BJ (cell line): ENCODE measurements around the gene SRGAP2C. TPM values are rescaled to one million over a fixed set of nuclear protein-coding genes. Genes with fewer than 3 reads are reported as not detected.
"Not testable (repeated sequence)": the region's sequence is repeated elsewhere in the genome, so short reads cannot be mapped to it uniquely, and the experiment has no call there.

Experiments
- CTCF ChIA-PET: fragments of 350-600 bp; formaldehyde crosslinking; extraction: SDS; loops from one replicate; lab custom pipeline; 2021; ENCODE audit warnings: antibody characterized with exemption, inconsistent platforms; lab: Yijun Ruan, JAX
- POLR2A ChIA-PET: fragments of 300-600 bp; sonication (Branson Sonifier 250); formaldehyde crosslinking; extraction: SDS; loops from one replicate; lab custom pipeline; 2021; ENCODE audit warnings: antibody characterized with exemption; lab: Charles Lee
- DNase-seq: peaks from one replicate; pipeline ENCODE4 v3.0.0-alpha.2; 2011; ENCODE audit warnings: low read depth
- H3K27me3 ChIP-seq: 2 replicates; pipeline ENCODE4 v1.6.0; 2011; ENCODE audit warnings: low read length; ENCODE audit not compliant: control insufficient read depth, insufficient read depth
- H3K36me3 ChIP-seq: 2 replicates; pipeline ENCODE4 v1.5.1; 2011; ENCODE audit warnings: low read length; ENCODE audit not compliant: control insufficient read depth, insufficient read depth
- H3K4me3 ChIP-seq: 2 replicates; pipeline ENCODE4 v1.5.1; 2011; ENCODE audit warnings: low read depth, mild to moderate bottlenecking, control low read depth, low read length
- polyA plus RNA-seq: library from polyadenylated mRNA; depleted of rRNA; stranded (reverse); fragments of >200 nt; gene quantifications from 2 replicates; pipeline ENCODE4 v1.2.3, GENCODE V29; 2011

The SRGAP2C gene
- polyA plus RNA-seq, 1 experiment: 5.0 TPM

DNA sequence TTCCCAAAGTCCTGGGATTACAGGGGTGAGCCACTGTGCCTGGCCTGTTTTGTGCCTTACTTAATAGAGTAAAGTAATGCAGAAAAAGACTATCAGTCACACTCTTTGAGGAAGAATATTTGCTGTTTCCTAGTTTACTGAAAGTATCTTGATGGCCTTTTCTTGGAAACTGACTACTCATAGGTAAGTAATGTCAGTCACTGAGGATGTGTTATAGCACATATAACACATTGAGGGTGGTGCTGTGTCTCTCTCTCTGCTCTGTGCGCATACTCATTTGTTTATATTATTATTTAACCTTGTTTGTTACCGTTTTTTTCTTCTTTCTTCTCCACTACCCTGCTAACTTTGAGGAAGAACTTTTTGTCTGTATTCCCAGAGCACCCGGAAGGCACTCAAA lies 93.4 kb downstream of the SRGAP2C start:
- DNase-seq, CTCF ChIA-PET, POLR2A ChIA-PET: not testable (repeated sequence)

DNA sequence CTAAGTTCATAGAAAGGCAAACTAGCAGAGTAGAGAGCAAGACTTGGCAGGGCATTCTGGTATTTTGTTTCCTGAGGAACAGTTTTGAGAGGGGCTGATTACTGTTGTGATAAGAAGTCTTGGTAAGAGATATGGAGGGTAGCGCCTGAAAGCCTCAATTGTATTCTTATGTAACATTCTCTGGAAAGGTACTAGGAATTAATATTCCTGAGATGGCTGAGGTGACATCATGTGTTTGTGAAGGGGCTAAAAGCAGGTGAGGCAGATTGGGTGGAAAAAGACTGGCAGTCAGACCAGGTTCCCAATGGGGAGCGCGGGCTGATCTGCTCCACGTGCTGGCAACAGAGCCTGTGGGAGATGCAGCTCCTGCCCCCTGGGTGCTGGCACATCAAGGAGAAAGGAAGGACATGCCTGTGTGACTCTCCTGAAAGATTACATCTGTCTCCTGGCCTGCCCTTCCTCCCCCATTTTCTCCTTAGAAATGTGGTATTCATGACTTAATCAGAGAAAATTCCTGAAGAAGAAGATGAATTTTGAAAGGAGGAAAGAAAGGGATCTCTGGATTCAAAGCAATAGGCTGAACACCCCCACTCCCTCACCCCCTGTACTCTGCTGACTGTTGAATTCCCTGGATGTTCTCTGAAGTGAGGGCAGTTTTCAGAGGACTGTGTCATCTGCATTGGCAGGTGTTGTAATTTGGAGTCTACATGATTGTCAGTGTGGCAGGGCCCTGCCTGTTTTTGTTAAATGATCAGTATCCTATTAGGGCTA lies 94.2 kb downstream of the SRGAP2C start:
- POLR2A ChIA-PET, DNase-seq, H3K27me3 ChIP-seq, H3K4me3 ChIP-seq, CTCF ChIA-PET, H3K36me3 ChIP-seq: not testable (repeated sequence)

More for the DNA sequence above, 93.4 kb downstream of the SRGAP2C start:
- H3K36me3 ChIP-seq, H3K27me3 ChIP-seq, H3K4me3 ChIP-seq: not testable (repeated sequence)

DNA sequence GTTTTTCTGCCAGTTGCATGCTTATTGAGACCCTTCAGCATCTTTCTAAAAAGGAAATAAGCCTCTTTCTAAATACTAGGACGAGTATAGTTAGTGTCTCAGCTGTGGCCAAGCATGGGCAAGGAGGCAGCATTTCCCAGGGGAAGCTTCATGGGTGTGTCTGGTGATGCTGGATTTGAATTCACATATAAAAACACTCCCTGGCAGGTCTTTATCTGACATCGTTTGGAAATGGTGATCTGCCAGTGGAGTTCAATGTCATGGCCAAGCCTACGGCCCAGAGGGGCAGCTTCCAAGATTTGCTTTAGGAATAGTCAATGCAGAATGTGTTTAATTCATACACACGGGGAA lies 94.7 kb downstream of the SRGAP2C start:
- H3K27me3 ChIP-seq, H3K36me3 ChIP-seq, H3K4me3 ChIP-seq, DNase-seq, CTCF ChIA-PET, POLR2A ChIA-PET: not testable (repeated sequence)

DNA sequence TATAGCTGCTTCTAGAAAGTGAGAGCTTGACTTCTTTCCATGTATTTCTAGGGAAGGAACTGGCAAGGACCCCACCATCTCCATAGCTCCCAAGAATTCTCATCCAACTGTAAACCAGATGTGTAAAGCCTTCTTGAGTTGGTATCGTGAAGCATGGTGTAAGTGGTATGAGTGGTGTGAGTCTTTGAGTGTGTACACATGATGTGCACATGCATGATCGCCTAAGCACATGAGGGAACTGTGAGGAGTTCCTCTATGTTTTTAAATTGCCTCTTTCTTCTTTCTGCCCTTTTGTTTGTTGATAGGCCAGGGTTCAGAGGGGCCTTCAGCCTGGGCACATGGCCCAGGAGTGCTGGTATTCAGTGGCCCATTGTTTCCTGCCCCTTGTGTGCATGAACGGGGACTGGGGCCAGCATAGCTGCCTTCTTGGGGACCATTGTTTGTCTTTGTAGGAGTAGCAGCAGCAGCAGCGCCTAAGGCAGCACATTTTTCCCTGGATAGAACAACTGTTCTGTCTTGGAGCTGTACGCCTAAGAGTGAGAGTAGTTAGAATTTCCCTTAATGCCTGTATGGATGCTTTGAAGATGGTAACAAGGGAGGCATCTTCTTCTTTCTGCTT lies 96.0 kb downstream of the SRGAP2C start:
- POLR2A ChIA-PET, H3K27me3 ChIP-seq, H3K36me3 ChIP-seq, DNase-seq, H3K4me3 ChIP-seq, CTCF ChIA-PET: not testable (repeated sequence)

DNA sequence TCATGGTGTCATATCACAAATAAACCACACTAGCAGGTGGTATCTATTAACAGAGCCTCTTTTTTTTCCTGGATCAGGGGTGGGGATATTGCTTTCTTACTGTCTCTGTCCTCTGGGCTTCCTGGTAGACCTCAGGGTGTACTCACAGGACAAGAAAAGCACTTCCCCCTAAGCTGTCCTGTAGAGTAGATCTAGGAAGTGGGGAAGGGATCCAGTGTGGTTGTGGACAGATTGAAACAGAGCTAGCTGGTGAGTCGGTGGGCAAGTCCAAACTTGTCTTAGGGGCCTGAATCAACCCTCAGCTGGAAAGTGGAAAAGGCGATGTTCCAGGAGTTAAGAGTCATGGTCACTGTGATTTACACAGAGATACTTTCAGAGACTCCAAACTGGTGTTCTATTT lies 96.7 kb downstream of the SRGAP2C start:
- H3K36me3 ChIP-seq, CTCF ChIA-PET, H3K4me3 ChIP-seq, POLR2A ChIA-PET, H3K27me3 ChIP-seq, DNase-seq: not testable (repeated sequence)

DNA sequence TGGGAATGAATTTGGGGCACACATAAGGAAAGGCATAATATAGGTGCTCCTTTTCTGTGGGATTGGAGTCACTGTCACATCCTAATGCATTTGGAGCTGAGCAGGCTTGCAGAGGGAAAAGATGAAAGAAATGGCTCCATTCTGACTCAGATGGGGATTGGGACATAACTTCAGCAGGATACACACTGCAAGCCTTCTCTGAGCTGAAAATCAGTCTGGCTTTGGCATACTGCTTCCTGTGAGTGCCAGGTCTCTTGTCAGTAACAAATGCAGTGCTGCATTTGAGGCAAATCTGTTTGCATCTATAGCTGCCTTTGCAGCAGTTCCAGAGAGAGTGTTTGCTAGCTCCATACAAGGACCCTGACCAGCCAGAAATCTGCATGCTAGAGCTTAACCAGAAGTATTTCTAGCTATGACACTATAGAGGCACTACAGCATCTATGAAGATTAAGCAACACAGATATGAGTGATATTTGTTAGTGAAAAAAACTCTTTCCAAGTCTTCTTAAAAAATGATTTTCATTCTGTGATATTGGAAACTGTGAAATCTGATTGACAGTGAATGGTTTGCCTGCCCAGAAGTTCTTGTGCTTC lies 98.9 kb downstream of the SRGAP2C start:
- DNase-seq, H3K27me3 ChIP-seq, POLR2A ChIA-PET, CTCF ChIA-PET, H3K36me3 ChIP-seq, H3K4me3 ChIP-seq: not testable (repeated sequence)

GRCh38 chr1:121292590-121292989 lies 107.8 kb downstream of the SRGAP2C start:
- H3K4me3 ChIP-seq, DNase-seq, CTCF ChIA-PET, POLR2A ChIA-PET, H3K36me3 ChIP-seq, H3K27me3 ChIP-seq: not testable (repeated sequence)

GRCh38 chr1:121293263-121294204 lies 108.8 kb downstream of the SRGAP2C start:
- POLR2A ChIA-PET, CTCF ChIA-PET, DNase-seq, H3K27me3 ChIP-seq, H3K4me3 ChIP-seq, H3K36me3 ChIP-seq: not testable (repeated sequence)

DNA sequence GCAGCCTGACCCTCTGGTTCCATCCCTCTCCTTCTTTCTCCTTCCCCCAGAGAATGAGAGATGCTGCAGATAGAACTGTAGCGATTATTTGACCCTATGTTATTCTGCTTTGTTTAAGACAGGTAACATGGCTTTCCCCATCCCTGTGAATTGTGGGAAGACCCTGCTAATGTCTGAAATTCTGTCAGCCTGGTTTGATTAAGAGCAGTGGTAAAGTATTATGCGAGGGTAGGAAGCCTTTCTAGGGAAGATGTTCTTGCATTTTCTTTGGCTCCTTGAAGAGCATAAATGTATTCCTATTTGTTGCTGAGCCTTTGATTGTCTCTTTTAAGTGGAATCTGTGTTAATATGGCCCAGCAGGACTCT lies 109.4 kb downstream of the SRGAP2C start:
- POLR2A ChIA-PET, DNase-seq, H3K27me3 ChIP-seq, H3K4me3 ChIP-seq, CTCF ChIA-PET, H3K36me3 ChIP-seq: not testable (repeated sequence)

- POLR2A ChIA-PET: not testable (repeated sequence)
Measured at GRCh38 chr1:121296563-121296962, 111.8 kb downstream of the SRGAP2C start.

DNA sequence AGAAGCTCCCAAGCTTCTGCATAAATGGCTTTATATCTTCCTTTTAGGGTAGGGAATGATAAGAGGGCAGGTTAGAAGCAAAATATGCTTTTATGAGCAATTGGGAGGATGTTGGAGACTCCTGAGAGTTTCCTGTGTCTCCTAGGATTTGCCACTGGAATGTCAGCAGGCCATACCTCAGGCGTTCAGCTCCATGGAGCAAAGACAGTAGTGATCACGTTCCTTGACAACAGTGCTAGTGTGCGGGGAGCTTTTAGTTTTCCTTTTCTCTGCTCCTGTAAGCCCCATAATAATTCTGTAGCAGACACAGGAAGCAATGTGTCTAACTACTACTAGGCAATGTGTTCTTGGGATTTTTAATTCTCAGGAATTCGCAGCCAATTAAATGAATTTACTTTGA lies 113.8 kb downstream of the SRGAP2C start:
- H3K4me3 ChIP-seq, DNase-seq, CTCF ChIA-PET, H3K27me3 ChIP-seq, POLR2A ChIA-PET, H3K36me3 ChIP-seq: not testable (repeated sequence)

More at GRCh38 chr1:121296563-121296962, 111.8 kb downstream of the SRGAP2C start:
- H3K27me3 ChIP-seq, H3K4me3 ChIP-seq, CTCF ChIA-PET, H3K36me3 ChIP-seq, DNase-seq: not testable (repeated sequence)

- H3K27me3 ChIP-seq, POLR2A ChIA-PET, CTCF ChIA-PET: not testable (repeated sequence)
Measured at GRCh38 chr1:121299514-121300149, 114.9 kb downstream of the SRGAP2C start.

More at GRCh38 chr1:121299514-121300149, 114.9 kb downstream of the SRGAP2C start:
- H3K36me3 ChIP-seq, H3K4me3 ChIP-seq, DNase-seq: not testable (repeated sequence)
